ENCODE measurements around the gene MYMX. TPM values are rescaled to one million over a fixed set of nuclear protein-coding genes. Genes with fewer than 3 reads are reported as not detected.

The MYMX gene
- total and polyA plus RNA-seq, 4 donors: 0.21 TPM; not detected in 3

- H3K9ac ChIP-seq (ENCODE audit: insufficient read depth in 1 of 2, low read length in 2 of 2): no peak overlapping the region
- peaks cover 18 to 61% (median 31%) of the 10 kb centered on the region in 5 donors for H3K4me1 ChIP-seq (ENCODE audit: control insufficient read depth in 5 of 5, insufficient read depth in 5 of 5, low read length in 5 of 5)
- DNase-seq (no peak), ATAC-seq (ENCODE audit: insufficient read depth, low FRiP score) (no peak)
- no peaks in the 10 kb centered on the region for H3K36me3 ChIP-seq (ENCODE audit: control insufficient read depth in 4 of 4, insufficient read depth in 4 of 4, low read length in 4 of 4)
- 87 to 93% methylated on average over 4 of the region's 4 CpGs for WGBS, 2 donors
- H3K27me3 ChIP-seq (ENCODE audit: control insufficient read depth in 3 of 3, insufficient read depth in 3 of 3, low read length in 2 of 3): no peaks in the 10 kb centered on the region
- peak overlapping the region; percentile 68 to 77 for H3K27ac ChIP-seq (ENCODE audit: low read depth in 1 of 2, low read length in 1 of 2)
- no peak overlapping the region for H3K4me3 ChIP-seq
- TF ChIP-seq CTCF (IDR thresholded peaks at IDR 0.05; ENCODE audit: control extremely low read depth, extremely low read depth): no peak
- H3K9me3 ChIP-seq (ENCODE audit: control insufficient read depth in 4 of 4, insufficient read depth in 3 of 4, low read length in 3 of 4): no peaks in the 10 kb centered on the region
Observed at GRCh38 chr6:44220913-44221290, 4.2 kb downstream of the MYMX start.

GRCh38 chr6:44221291-44221960, 4.7 kb downstream of the MYMX start:
- Histone ChIP-seq H3K9ac (ENCODE audit: insufficient read depth in 1 of 2, low read length in 2 of 2) (no peak overlapping the region), H3K36me3 (ENCODE audit: control insufficient read depth in 4 of 4, insufficient read depth in 4 of 4, low read length in 4 of 4) (no peaks in the 10 kb centered on the region), H3K4me3 (no peak overlapping the region), H3K9me3 (ENCODE audit: control insufficient read depth in 4 of 4, insufficient read depth in 3 of 4, low read length in 3 of 4) (no peaks in the 10 kb centered on the region), H3K27ac (ENCODE audit: low read depth in 1 of 2, low read length in 1 of 2) (peak overlapping the region; percentile 68 to 87), H3K27me3 (ENCODE audit: control insufficient read depth in 3 of 3, insufficient read depth in 3 of 3, low read length in 2 of 3) (no peaks in the 10 kb centered on the region), H3K4me1 (ENCODE audit: control insufficient read depth in 5 of 5, insufficient read depth in 5 of 5, low read length in 5 of 5) (peaks cover 18 to 60% (median 27%) of the 10 kb centered on the region in 5 donors)
- WGBS, 2 donors: 7 to 11% methylated on average over 4 of the region's 4 CpGs
- TF ChIP-seq CTCF (IDR thresholded peaks at IDR 0.05; ENCODE audit: control extremely low read depth, extremely low read depth): peak; percentile 64
- ATAC-seq (ENCODE audit: insufficient read depth, low FRiP score) (peak; percentile 28), DNase-seq (peak; percentile 85 to 91 (median 87))

- Histone ChIP-seq H3K9me3 (ENCODE audit: control insufficient read depth in 4 of 4, insufficient read depth in 3 of 4, low read length in 3 of 4) (no peaks in the 10 kb centered on the region), H3K4me3 (no peak overlapping the region), H3K27ac (ENCODE audit: low read depth in 1 of 2, low read length in 1 of 2) (peak overlapping the region; percentile 68 to 87), H3K27me3 (ENCODE audit: control insufficient read depth in 3 of 3, insufficient read depth in 3 of 3, low read length in 2 of 3) (no peaks in the 10 kb centered on the region), H3K9ac (ENCODE audit: insufficient read depth in 1 of 2, low read length in 2 of 2) (no peak overlapping the region), H3K36me3 (ENCODE audit: control insufficient read depth in 4 of 4, insufficient read depth in 4 of 4, low read length in 4 of 4) (no peaks in the 10 kb centered on the region), H3K4me1 (ENCODE audit: control insufficient read depth in 5 of 5, insufficient read depth in 5 of 5, low read length in 5 of 5) (peaks cover 18 to 58% (median 28%) of the 10 kb centered on the region in 5 donors)
- no peak for TF ChIP-seq CTCF (IDR thresholded peaks at IDR 0.05; ENCODE audit: control extremely low read depth, extremely low read depth)
- WGBS, 2 donors: 42 to 52% methylated on average over 2 of the region's 2 CpGs
- ATAC-seq (ENCODE audit: insufficient read depth, low FRiP score): no peak
- DNase-seq: no peak
Observed at GRCh38 chr6:44221961-44222335, 5.2 kb downstream of the MYMX start.
